ENCODE results near the gene THEMIS. TPM values are rescaled to one million over a fixed set of nuclear protein-coding genes. Genes with fewer than 3 reads are reported as not detected.

THEMIS gene
- total and polyA plus RNA-seq, 10 donors: 0.80 to 17.8 (median 12.7) TPM

GRCh38 chr6:127855542-127856159 is 45.2 kb downstream of the THEMIS start:
- Histone ChIP-seq H3K4me1 (peaks cover 0 to 22% (median 4%) of the 10 kb centered on the region in 6 donors), H3K27me3 (replicated peaks in 1 of 7) (no peaks in the 10 kb centered on the region), H3K4me3 (no peak overlapping the region), H3K27ac (no peak overlapping the region), H3K36me3 (no peaks in the 10 kb centered on the region), H3K9me3 (no peaks in the 10 kb centered on the region)
- WGBS, 5 donors: 28 to 51% (median 49%) methylated on average over 4 of the region's 4 CpGs
- no peak for DNase-seq
- TF ChIP-seq POLR2AphosphoS5 (IDR thresholded peaks at IDR 0.05) (no peak), CTCF (IDR thresholded peaks at IDR 0.05 in 8 of 11, conservative IDR thresholded peaks at IDR 0.05 in 3 of 11) (peak in 6 of 11 experiments; percentile 15 to 46 (median 33)), POLR2A (IDR thresholded peaks at IDR 0.05) (no peak)
- intact Hi-C loops (cut with DNase I; ENCODE audit: low total_unique reads): no loop called here

GRCh38 chr6:127854009-127854408 is 46.8 kb downstream of the THEMIS start:
- 72 to 100% (median 88%) methylated on average over 1 of the region's 1 CpG for WGBS, 5 donors
- no peaks in the 10 kb centered on the region for H3K9me3 ChIP-seq

GRCh38 chr6:127851197-127851596 is 49.7 kb downstream of the THEMIS start:
- WGBS, 5 donors: 83 to 96% (median 90%) methylated on average over 1 of the region's 1 CpG
- no peak overlapping the region for H3K4me3 ChIP-seq
- DNase-seq: no peak
- intact Hi-C loops (cut with DNase I; ENCODE audit: low total_unique reads): no loop called here
- no peaks in the 10 kb centered on the region for H3K9me3 ChIP-seq
- H3K27me3 ChIP-seq (replicated peaks in 1 of 7): no peaks in the 10 kb centered on the region
- no peaks in the 10 kb centered on the region for H3K36me3 ChIP-seq
- TF ChIP-seq POLR2AphosphoS5 (IDR thresholded peaks at IDR 0.05) (no peak), CTCF (IDR thresholded peaks at IDR 0.05 in 8 of 11, conservative IDR thresholded peaks at IDR 0.05 in 3 of 11) (no peak), POLR2A (IDR thresholded peaks at IDR 0.05) (no peak)
- peaks cover 0 to 9% (median 0%) of the 10 kb centered on the region in 6 donors for H3K4me1 ChIP-seq
- H3K27ac ChIP-seq: no peak overlapping the region

More at GRCh38 chr6:127854009-127854408, 46.8 kb downstream of the THEMIS start:
- TF ChIP-seq POLR2A (IDR thresholded peaks at IDR 0.05): no peak
- TF ChIP-seq CTCF (IDR thresholded peaks at IDR 0.05 in 8 of 11, conservative IDR thresholded peaks at IDR 0.05 in 3 of 11): no peak
- no peak for TF ChIP-seq POLR2AphosphoS5 (IDR thresholded peaks at IDR 0.05)
- Histone ChIP-seq H3K4me3 (no peak overlapping the region), H3K4me1 (peaks cover 0 to 22% (median 4%) of the 10 kb centered on the region in 6 donors), H3K27me3 (replicated peaks in 1 of 7) (no peaks in the 10 kb centered on the region), H3K36me3 (no peaks in the 10 kb centered on the region), H3K27ac (no peak overlapping the region)
- no peak for DNase-seq
- intact Hi-C loops (cut with DNase I; ENCODE audit: low total_unique reads): no loop called here

- intact Hi-C loops (cut with DNase I; ENCODE audit: low total_unique reads): no loop called here
- no peaks in the 10 kb centered on the region for H3K27me3 ChIP-seq (replicated peaks in 1 of 7)
- no peaks in the 10 kb centered on the region for H3K36me3 ChIP-seq
- H3K4me1 ChIP-seq: peaks cover 0 to 4% (median 0%) of the 10 kb centered on the region in 6 donors
- no peak for TF ChIP-seq POLR2A (IDR thresholded peaks at IDR 0.05)
- TF ChIP-seq POLR2AphosphoS5 (IDR thresholded peaks at IDR 0.05): no peak
- no peak for TF ChIP-seq CTCF (IDR thresholded peaks at IDR 0.05 in 8 of 11, conservative IDR thresholded peaks at IDR 0.05 in 3 of 11)
- DNase-seq: no peak
- 81 to 95% (median 86%) methylated on average over 3 of the region's 3 CpGs for WGBS, 5 donors
- no peak overlapping the region for H3K4me3 ChIP-seq
- H3K27ac ChIP-seq: no peak overlapping the region
- no peaks in the 10 kb centered on the region for H3K9me3 ChIP-seq
These were observed 55.6 kb downstream of the THEMIS start for GRCh38 chr6:127845242-127845641.

All from spleen (tissue), 11 donors.